SU-DHL-6 (cell line): Measurements from ENCODE around the gene KLK15.
A peak's percentile ranks its signal among the peaks of the same experiment; 100 is the strongest.

Source experiments
- H2AFZ ChIP-seq: fragments of 200-600 bp; sonication (generic); 2 replicates; pipeline ENCODE4 v1.6.1; 2014; ENCODE audit warnings: low read depth, mild to moderate bottlenecking, moderate library complexity, mixed read lengths, antibody characterized with exemption, low read length; ENCODE audit not compliant: severe bottlenecking
- H3F3A ChIP-seq: fragments of 200-600 bp; shearing (Covaris generic); 2 replicates; pipeline ENCODE4 v1.6.0; 2016; ENCODE audit warnings: antibody characterized with exemption, mild to moderate bottlenecking; ENCODE audit not compliant: insufficient read depth
- H3K27ac ChIP-seq: fragments of 200-600 bp; sonication (generic); 2 replicates; pipeline ENCODE4 v1.5.1; 2016; ENCODE audit warnings: low read depth, mild to moderate bottlenecking, low read length, moderate library complexity, mixed read lengths
- H3K27me3 ChIP-seq: fragments of 200-600 bp; sonication (generic), shearing (Covaris generic); 2 replicates; pipeline ENCODE4 v1.6.0; 2014; ENCODE audit warnings: mild to moderate bottlenecking, low read length
- H3K36me3 ChIP-seq: fragments of 200-600 bp; sonication (generic); 2 replicates; pipeline ENCODE4 v1.6.1; 2014; ENCODE audit warnings: mild to moderate bottlenecking, low read length, mixed read lengths
- H3K4me2 ChIP-seq: fragments of 300-600, 200-600 bp; shearing (Covaris generic), sonication (generic); 2 replicates; pipeline ENCODE4 v1.6.0; 2014; ENCODE audit warnings: low read length, low read depth, mild to moderate bottlenecking; ENCODE audit not compliant: poor library complexity, severe bottlenecking
- H3K4me3 ChIP-seq: fragments of 200-600 bp; sonication (generic); 2 replicates; pipeline ENCODE4 v1.5.1; 2014; ENCODE audit warnings: antibody characterized with exemption, low read length, mild to moderate bottlenecking, mixed read lengths; ENCODE audit not compliant: insufficient read depth, poor library complexity, severe bottlenecking
- H3K79me2 ChIP-seq: fragments of 200-600 bp; sonication (generic); 2 replicates; pipeline ENCODE4 v1.6.1; 2014; ENCODE audit warnings: mild to moderate bottlenecking, low read length, moderate library complexity; ENCODE audit not compliant: insufficient read depth
- H3K9ac ChIP-seq: fragments of 200-600 bp; sonication (generic); 2 replicates; pipeline ENCODE4 v1.7.0; 2014; ENCODE audit warnings: mild to moderate bottlenecking, low read length
- H3K9me2 ChIP-seq: fragments of 200-600 bp; sonication (generic); replicated peaks from 2 replicates; pipeline ENCODE4 v1.6.1; 2014; ENCODE audit warnings: low read length; ENCODE audit not compliant: insufficient read depth
- H3K9me3 ChIP-seq: fragments of 200-600 bp; sonication (generic); 2 replicates; pipeline ENCODE4 v1.6.1; 2014; ENCODE audit warnings: low read length, mixed read lengths; ENCODE audit not compliant: insufficient read depth
- H4K20me1 ChIP-seq: fragments of 200-600 bp; sonication (generic); 2 replicates; pipeline ENCODE4 v1.6.1; 2014; ENCODE audit warnings: low read depth, mild to moderate bottlenecking, antibody characterized with exemption, low read length, moderate library complexity, mixed read lengths
- CTCF ChIP-seq: fragments of 200-600 bp; sonication (generic); IDR thresholded peaks from one replicate; pipeline ENCODE4 v1.5.1; 2017; ENCODE audit warnings: antibody characterized with exemption, mild to moderate bottlenecking, low read length, moderate library complexity; ENCODE audit not compliant: insufficient read depth, poor library complexity, severe bottlenecking
- EZH2phosphoT487 ChIP-seq: fragments of 200-600 bp; sonication (generic), shearing (Covaris generic); conservative IDR thresholded peaks from 2 replicates; pipeline ENCODE4 v1.6.1; 2018; ENCODE audit warnings: mild to moderate bottlenecking, antibody characterized with exemption, low read length, moderate library complexity, mixed read lengths

The KLK15 gene

GRCh38 chr19:50837300-50837699 lies 3.9 kb upstream of the KLK15 start:
- Histone ChIP-seq H3K36me3 (no peaks in the 10 kb centered on the region), H3K27ac (no peak overlapping the region), H3K9me3 (no peaks in the 10 kb centered on the region), H3K9me2 (no peaks in the 10 kb centered on the region), H3K79me2 (no peaks in the 10 kb centered on the region), H3F3A (no peaks in the 10 kb centered on the region), H3K4me2 (no peak overlapping the region), H3K9ac (no peak overlapping the region), H4K20me1 (no peaks in the 10 kb centered on the region), H2AFZ (no peak overlapping the region), H3K4me3 (no peak overlapping the region), H3K27me3 (no peaks in the 10 kb centered on the region)
- TF ChIP-seq CTCF (no peak), EZH2phosphoT487 (no peak)

- Histone ChIP-seq H3K27ac (no peak overlapping the region), H2AFZ (no peak overlapping the region), H3F3A (no peaks in the 10 kb centered on the region), H3K27me3 (no peaks in the 10 kb centered on the region), H3K36me3 (no peaks in the 10 kb centered on the region), H3K9ac (no peak overlapping the region), H3K4me2 (no peak overlapping the region), H3K4me3 (no peak overlapping the region), H3K79me2 (no peaks in the 10 kb centered on the region), H4K20me1 (no peaks in the 10 kb centered on the region), H3K9me3 (no peaks in the 10 kb centered on the region), H3K9me2 (no peaks in the 10 kb centered on the region)
- TF ChIP-seq EZH2phosphoT487 (no peak), CTCF (no peak)
Observed at GRCh38 chr19:50836543-50837195, 3.3 kb upstream of the KLK15 start.

- Histone ChIP-seq H3K36me3 (no peaks in the 10 kb centered on the region), H3F3A (no peaks in the 10 kb centered on the region), H2AFZ (peak overlapping the region; percentile 40), H3K4me2 (peak overlapping the region; percentile 59), H3K27ac (no peak overlapping the region), H3K9ac (peak overlapping the region; percentile 44), H3K79me2 (no peaks in the 10 kb centered on the region), H3K9me3 (no peaks in the 10 kb centered on the region), H3K4me3 (peak overlapping the region; percentile 39), H3K27me3 (no peaks in the 10 kb centered on the region), H4K20me1 (no peaks in the 10 kb centered on the region), H3K9me2 (no peaks in the 10 kb centered on the region)
- TF ChIP-seq EZH2phosphoT487 (no peak), CTCF (no peak)
Observed at GRCh38 chr19:50835785-50836542, 2.6 kb upstream of the KLK15 start.
